Esophagus muscularis mucosa (tissue), 4 donors: Measurements from ENCODE around the gene MCF2L. TPM values are rescaled to one million over a fixed set of nuclear protein-coding genes. Genes with fewer than 3 reads are reported as not detected.

Experiments
- DNase-seq: peaks from one replicate; pipeline ENCODE4 v3.0.0-alpha.2; 2017; ENCODE audit errors: extremely low spot score
- H3K27ac ChIP-seq, 4 donors: fragments of 200-600 bp; sonication (generic); replicated peaks in 1 of 4; 1 replicate in 3 of 4; 2 replicates in 1 of 4; pipeline ENCODE4 v1.5.1; 2016 to 2019; ENCODE audit warnings: mild to moderate bottlenecking in 1 of 4
- H3K27me3 ChIP-seq, 4 donors: fragments of 200-600 bp; sonication (generic); one replicate each; pipeline versions ENCODE4 v1.5.1 to v1.6.0; 2016 to 2019
- H3K36me3 ChIP-seq, 4 donors: fragments of 200-600 bp; sonication (generic); one replicate each; pipeline ENCODE4 v1.5.1; 2016 to 2019
- H3K4me1 ChIP-seq, 4 donors: fragments of 200-600 bp; sonication (generic); one replicate each; pipeline ENCODE4 v1.5.1; 2016 to 2019
- H3K4me3 ChIP-seq, 4 donors: fragments of 200-600 bp; sonication (generic); 1 replicate in 2 of 4; 2 replicates in 2 of 4; pipeline ENCODE4 v1.5.1; 2016 to 2019; ENCODE audit warnings: mild to moderate bottlenecking in 4 of 4, moderate library complexity in 1 of 4
- H3K9me3 ChIP-seq, 4 donors: fragments of 200-600 bp; sonication (generic); 1 replicate in 3 of 4; 2 replicates in 1 of 4; pipeline ENCODE4 v1.5.1; 2016 to 2019
- CTCF ChIP-seq, 3 experiments: fragments of 200-600 bp in 2 of 3; fragments of 450-650 bp in 1 of 3; sonication (generic) in 2 of 3; IDR thresholded peaks; one replicate each; pipeline ENCODE4 v1.5.1; 2017 to 2019; ENCODE audit warnings: antibody characterized with exemption in 3 of 3, mild to moderate bottlenecking in 2 of 3, moderate library complexity in 1 of 3
- EP300 ChIP-seq: sonication (generic); formaldehyde crosslinking; IDR thresholded peaks from one replicate; pipeline ENCODE4 v1.6.1; 2017; ENCODE audit warnings: antibody characterized with exemption
- POLR2A ChIP-seq: fragments of 450-650 bp; IDR thresholded peaks from one replicate; pipeline ENCODE4 v1.6.1; 2017; ENCODE audit warnings: antibody characterized with exemption, moderate library complexity, mild to moderate bottlenecking, low read depth
- POLR2AphosphoS5 ChIP-seq, 2 donors: sonication (generic); formaldehyde crosslinking; IDR thresholded peaks; one replicate each; pipeline ENCODE4 v1.6.1; 2017; ENCODE audit warnings: antibody characterized with exemption in 2 of 2
- WGBS: methylation state at CpG from one replicate; pipeline ENCODE4 v1.1.5; 2018; 5-methylcytosine and 5-hydroxymethylcytosine counted together
- intact Hi-C: fragments of 100-400 bp; cut with DNase I; formaldehyde crosslinking; loops from one replicate; pipeline ENCODE4 v1.15.1; 2023
- total RNA-seq, 4 donors: library from RNA; depleted of rRNA; stranded (reverse); fragments of >200 nt; gene quantifications; one replicate each; pipeline versions ENCODE4 v1.1.0 to v1.2.1, GENCODE V29; 2016

Gene MCF2L
- total RNA-seq, 4 donors from 2014 or later: 14.5 to 38.6 (median 26.7) TPM

- peaks cover 0 to 93% (median 22%) of the 10 kb centered on the region in 4 donors for H3K36me3 ChIP-seq
- TF ChIP-seq EP300 (no peak), CTCF (IDR thresholded peaks at IDR 0.05) (no peak), POLR2A (no peak), POLR2AphosphoS5 (IDR thresholded peaks at IDR 0.05) (no peak)
- H3K27me3 ChIP-seq: peaks cover 0 to 24% (median 0%) of the 10 kb centered on the region in 4 donors
- peaks cover 0 to 11% (median 5%) of the 10 kb centered on the region in 4 donors for H3K4me1 ChIP-seq
- no peaks in the 10 kb centered on the region for H3K9me3 ChIP-seq
- H3K4me3 ChIP-seq: no peak overlapping the region
- no peak overlapping the region for H3K27ac ChIP-seq
- 79% methylated on average over 3 of the region's 18 CpGs for WGBS
- intact Hi-C loops: no loop called here
- DNase-seq: no peak
Observed at GRCh38 chr13:113080361-113080831, 111.4 kb downstream of the MCF2L start.

GRCh38 chr13:113080901-113081521 is 112.0 kb downstream of the MCF2L start:
- Histone ChIP-seq H3K27me3 (peaks cover 0 to 27% (median 0%) of the 10 kb centered on the region in 4 donors), H3K4me1 (peaks cover 0 to 11% (median 5%) of the 10 kb centered on the region in 4 donors), H3K4me3 (no peak overlapping the region), H3K27ac (no peak overlapping the region), H3K36me3 (peaks cover 0 to 90% (median 20%) of the 10 kb centered on the region in 4 donors), H3K9me3 (no peaks in the 10 kb centered on the region)
- no peak for DNase-seq
- intact Hi-C loops: no loop called here
- 78% methylated on average over 6 of the region's 25 CpGs for WGBS
- TF ChIP-seq POLR2A: no peak
- TF ChIP-seq POLR2AphosphoS5 (IDR thresholded peaks at IDR 0.05): no peak
- TF ChIP-seq EP300: no peak
- no peak for TF ChIP-seq CTCF (IDR thresholded peaks at IDR 0.05)

- no peak for DNase-seq
- Histone ChIP-seq H3K36me3 (peaks cover 0 to 90% (median 19%) of the 10 kb centered on the region in 4 donors), H3K9me3 (no peaks in the 10 kb centered on the region), H3K4me1 (peaks cover 0 to 11% (median 5%) of the 10 kb centered on the region in 4 donors), H3K27me3 (peaks cover 0 to 39% (median 0%) of the 10 kb centered on the region in 4 donors), H3K4me3 (no peak overlapping the region), H3K27ac (no peak overlapping the region)
- intact Hi-C loops: no loop called here
- WGBS: 87% methylated on average over 22 of the region's 26 CpGs
- TF ChIP-seq POLR2A (no peak), EP300 (no peak), CTCF (IDR thresholded peaks at IDR 0.05) (no peak), POLR2AphosphoS5 (IDR thresholded peaks at IDR 0.05) (no peak)
Observed at GRCh38 chr13:113082198-113083021, 113.4 kb downstream of the MCF2L start.

- intact Hi-C loops: no loop called here
- H3K36me3 ChIP-seq: peaks cover 0 to 90% (median 20%) of the 10 kb centered on the region in 4 donors
- no peak overlapping the region for H3K27ac ChIP-seq
- TF ChIP-seq POLR2AphosphoS5 (IDR thresholded peaks at IDR 0.05) (no peak), POLR2A (no peak), EP300 (no peak), CTCF (IDR thresholded peaks at IDR 0.05) (no peak)
- peaks cover 0 to 11% (median 5%) of the 10 kb centered on the region in 4 donors for H3K4me1 ChIP-seq
- no peak overlapping the region for H3K4me3 ChIP-seq
- H3K27me3 ChIP-seq: peaks cover 0 to 43% (median 0%) of the 10 kb centered on the region in 4 donors
- no peaks in the 10 kb centered on the region for H3K9me3 ChIP-seq
- no peak for DNase-seq
- WGBS: 80% methylated on average over 6 of the region's 10 CpGs
Observed at GRCh38 chr13:113083022-113083373, 114.0 kb downstream of the MCF2L start.
